ENCODE data around the gene UBA1.

The UBA1 gene

GRCh38 chrX:47196098-47196497 is 2.5 kb downstream of the UBA1 start:
- CTCF ChIA-PET: no interaction called here
- POLR2A ChIA-PET: interaction anchor here (1.2 kb wide), 1 partner anchor 166 kb away, joined by 3 read pairs; no protein-coding TSS in a partner anchor
- H3K27ac ChIP-seq (ENCODE audit: insufficient read depth in 1 of 2, low read depth in 1 of 2, low read length in 2 of 2, poor library complexity in 1 of 2, severe bottlenecking in 2 of 2): peak overlapping the region in 1 of 2 experiments; percentile 45
- H3K4me1 ChIP-seq (ENCODE audit: control extremely low read depth in 1 of 4, control insufficient read depth in 4 of 4, insufficient read depth in 4 of 4, low read length in 3 of 4): peaks cover 10 to 42% (median 35%) of the 10 kb centered on the region in 4 experiments
- peaks cover 0 to 17% (median 0%) of the 10 kb centered on the region in 5 experiments for H3K27me3 ChIP-seq (replicated peaks in 2 of 5; ENCODE audit: control insufficient read depth in 4 of 5, insufficient read depth in 5 of 5, low read length in 4 of 5)
- WGBS (ENCODE audit: insufficient coverage): 64% methylated on average over 2 of the region's 3 CpGs
- peak overlapping the region in 2 of 7 experiments; percentile 2 to 50 for H3K4me3 ChIP-seq (ENCODE audit: control insufficient read depth in 1 of 7, extremely low read depth in 1 of 7, insufficient read depth in 4 of 7, low read depth in 2 of 7, low read length in 6 of 7)
- H3K9me3 ChIP-seq (ENCODE audit: control extremely low read depth in 1 of 5, control insufficient read depth in 4 of 5, insufficient read depth in 2 of 5, low read depth in 1 of 5, low read length in 4 of 5): no peaks in the 10 kb centered on the region
- no peak for DNase-seq
- H3K36me3 ChIP-seq (ENCODE audit: control insufficient read depth in 4 of 4, insufficient read depth in 4 of 4, low read length in 3 of 4): peaks cover 4 to 51% (median 31%) of the 10 kb centered on the region in 4 experiments

GRCh38 chrX:47197526-47197925 is 3.9 kb downstream of the UBA1 start:
- Histone ChIP-seq H3K4me1 (ENCODE audit: control extremely low read depth in 1 of 4, control insufficient read depth in 4 of 4, insufficient read depth in 4 of 4, low read length in 3 of 4) (peaks cover 8 to 32% (median 28%) of the 10 kb centered on the region in 4 experiments), H3K27ac (ENCODE audit: insufficient read depth in 1 of 2, low read depth in 1 of 2, low read length in 2 of 2, poor library complexity in 1 of 2, severe bottlenecking in 2 of 2) (no peak overlapping the region), H3K4me3 (ENCODE audit: control insufficient read depth in 1 of 7, extremely low read depth in 1 of 7, insufficient read depth in 4 of 7, low read depth in 2 of 7, low read length in 6 of 7) (no peak overlapping the region), H3K9me3 (ENCODE audit: control extremely low read depth in 1 of 5, control insufficient read depth in 4 of 5, insufficient read depth in 2 of 5, low read depth in 1 of 5, low read length in 4 of 5) (no peaks in the 10 kb centered on the region), H3K36me3 (ENCODE audit: control insufficient read depth in 4 of 4, insufficient read depth in 4 of 4, low read length in 3 of 4) (peaks cover 4 to 65% (median 43%) of the 10 kb centered on the region in 4 experiments), H3K27me3 (replicated peaks in 2 of 5; ENCODE audit: control insufficient read depth in 4 of 5, insufficient read depth in 5 of 5, low read length in 4 of 5) (peaks cover 0 to 8% (median 0%) of the 10 kb centered on the region in 5 experiments)
- DNase-seq: no peak
- WGBS (ENCODE audit: insufficient coverage): 95% methylated on average over 6 of the region's 7 CpGs
- ChIA-PET POLR2A (no interaction called here), CTCF (no interaction called here)

GRCh38 chrX:47198026-47198686 is 4.5 kb downstream of the UBA1 start:
- POLR2A ChIA-PET: no interaction called here
- Histone ChIP-seq H3K9me3 (ENCODE audit: control extremely low read depth in 1 of 5, control insufficient read depth in 4 of 5, insufficient read depth in 2 of 5, low read depth in 1 of 5, low read length in 4 of 5) (no peaks in the 10 kb centered on the region), H3K27me3 (replicated peaks in 2 of 5; ENCODE audit: control insufficient read depth in 4 of 5, insufficient read depth in 5 of 5, low read length in 4 of 5) (peaks cover 0 to 8% (median 0%) of the 10 kb centered on the region in 5 experiments), H3K4me3 (ENCODE audit: control insufficient read depth in 1 of 7, extremely low read depth in 1 of 7, insufficient read depth in 4 of 7, low read depth in 2 of 7, low read length in 6 of 7) (no peak overlapping the region), H3K27ac (ENCODE audit: insufficient read depth in 1 of 2, low read depth in 1 of 2, low read length in 2 of 2, poor library complexity in 1 of 2, severe bottlenecking in 2 of 2) (no peak overlapping the region), H3K4me1 (ENCODE audit: control extremely low read depth in 1 of 4, control insufficient read depth in 4 of 4, insufficient read depth in 4 of 4, low read length in 3 of 4) (peaks cover 2 to 26% (median 22%) of the 10 kb centered on the region in 4 experiments), H3K36me3 (ENCODE audit: control insufficient read depth in 4 of 4, insufficient read depth in 4 of 4, low read length in 3 of 4) (peaks cover 4 to 71% (median 49%) of the 10 kb centered on the region in 4 experiments)
- DNase-seq: no peak
- WGBS (ENCODE audit: insufficient coverage): 97% methylated on average over 6 of the region's 10 CpGs
- CTCF ChIA-PET: no interaction called here

- ChIA-PET POLR2A (no interaction called here), CTCF (no interaction called here)
- no peak for DNase-seq
- Histone ChIP-seq H3K9me3 (ENCODE audit: control extremely low read depth in 1 of 5, control insufficient read depth in 4 of 5, insufficient read depth in 2 of 5, low read depth in 1 of 5, low read length in 4 of 5) (no peaks in the 10 kb centered on the region), H3K27ac (ENCODE audit: insufficient read depth in 1 of 2, low read depth in 1 of 2, low read length in 2 of 2, poor library complexity in 1 of 2, severe bottlenecking in 2 of 2) (no peak overlapping the region), H3K27me3 (replicated peaks in 2 of 5; ENCODE audit: control insufficient read depth in 4 of 5, insufficient read depth in 5 of 5, low read length in 4 of 5) (peaks cover 0 to 8% (median 0%) of the 10 kb centered on the region in 5 experiments), H3K4me3 (ENCODE audit: control insufficient read depth in 1 of 7, extremely low read depth in 1 of 7, insufficient read depth in 4 of 7, low read depth in 2 of 7, low read length in 6 of 7) (no peak overlapping the region), H3K4me1 (ENCODE audit: control extremely low read depth in 1 of 4, control insufficient read depth in 4 of 4, insufficient read depth in 4 of 4, low read length in 3 of 4) (peaks cover 0 to 26% (median 20%) of the 10 kb centered on the region in 4 experiments), H3K36me3 (ENCODE audit: control insufficient read depth in 4 of 4, insufficient read depth in 4 of 4, low read length in 3 of 4) (peaks cover 4 to 75% (median 53%) of the 10 kb centered on the region in 4 experiments)
- WGBS (ENCODE audit: insufficient coverage): 98% methylated on average over 12 of the region's 15 CpGs
Observed at GRCh38 chrX:47198687-47199080, 5.1 kb downstream of the UBA1 start.

- POLR2A ChIA-PET: no interaction called here
- DNase-seq: no peak
- H3K4me3 ChIP-seq (ENCODE audit: control insufficient read depth in 1 of 7, extremely low read depth in 1 of 7, insufficient read depth in 4 of 7, low read depth in 2 of 7, low read length in 6 of 7): no peak overlapping the region
- H3K9me3 ChIP-seq (ENCODE audit: control extremely low read depth in 1 of 5, control insufficient read depth in 4 of 5, insufficient read depth in 2 of 5, low read depth in 1 of 5, low read length in 4 of 5): no peaks in the 10 kb centered on the region
- WGBS (ENCODE audit: insufficient coverage): 97% methylated on average over 10 of the region's 10 CpGs
- CTCF ChIA-PET: interaction anchor here (1.1 kb wide), 1 partner anchor 322 kb away, joined by 3 read pairs; no protein-coding TSS in a partner anchor
- H3K27me3 ChIP-seq (replicated peaks in 2 of 5; ENCODE audit: control insufficient read depth in 4 of 5, insufficient read depth in 5 of 5, low read length in 4 of 5): peaks cover 0 to 8% (median 0%) of the 10 kb centered on the region in 5 experiments
- H3K36me3 ChIP-seq (ENCODE audit: control insufficient read depth in 4 of 4, insufficient read depth in 4 of 4, low read length in 3 of 4): peaks cover 4 to 80% (median 56%) of the 10 kb centered on the region in 4 experiments
- peaks cover 0 to 26% (median 19%) of the 10 kb centered on the region in 4 experiments for H3K4me1 ChIP-seq (ENCODE audit: control extremely low read depth in 1 of 4, control insufficient read depth in 4 of 4, insufficient read depth in 4 of 4, low read length in 3 of 4)
- H3K27ac ChIP-seq (ENCODE audit: insufficient read depth in 1 of 2, low read depth in 1 of 2, low read length in 2 of 2, poor library complexity in 1 of 2, severe bottlenecking in 2 of 2): no peak overlapping the region
Observed at GRCh38 chrX:47199286-47199685, 5.7 kb downstream of the UBA1 start.

GRCh38 chrX:47200385-47201150 is 6.9 kb downstream of the UBA1 start:
- H3K4me1 ChIP-seq (ENCODE audit: control extremely low read depth in 1 of 4, control insufficient read depth in 4 of 4, insufficient read depth in 4 of 4, low read length in 3 of 4): peaks cover 0 to 15% (median 10%) of the 10 kb centered on the region in 4 experiments
- peaks cover 4 to 93% (median 66%) of the 10 kb centered on the region in 4 experiments for H3K36me3 ChIP-seq (ENCODE audit: control insufficient read depth in 4 of 4, insufficient read depth in 4 of 4, low read length in 3 of 4)
- no peak overlapping the region for H3K4me3 ChIP-seq (ENCODE audit: control insufficient read depth in 1 of 7, extremely low read depth in 1 of 7, insufficient read depth in 4 of 7, low read depth in 2 of 7, low read length in 6 of 7)
- 96% methylated on average over 5 of the region's 9 CpGs for WGBS (ENCODE audit: insufficient coverage)
- ChIA-PET POLR2A (no interaction called here), CTCF (interaction anchor here (1.1 to 2.0 kb wide), 3 partner anchors 12 to 321 kb away, joined by 3 to 7 read pairs (median 4); no protein-coding TSS in a partner anchor)
- peaks cover 0 to 8% (median 0%) of the 10 kb centered on the region in 5 experiments for H3K27me3 ChIP-seq (replicated peaks in 2 of 5; ENCODE audit: control insufficient read depth in 4 of 5, insufficient read depth in 5 of 5, low read length in 4 of 5)
- H3K9me3 ChIP-seq (ENCODE audit: control extremely low read depth in 1 of 5, control insufficient read depth in 4 of 5, insufficient read depth in 2 of 5, low read depth in 1 of 5, low read length in 4 of 5): no peaks in the 10 kb centered on the region
- no peak overlapping the region for H3K27ac ChIP-seq (ENCODE audit: insufficient read depth in 1 of 2, low read depth in 1 of 2, low read length in 2 of 2, poor library complexity in 1 of 2, severe bottlenecking in 2 of 2)
- DNase-seq: no peak

Data from common myeloid progenitor, CD34-positive (primary cell).